ENCODE data around the gene CEP162. TPM values are rescaled to one million over a fixed set of nuclear protein-coding genes. Genes with fewer than 3 reads are reported as not detected.
A peak's percentile ranks its signal among the peaks of the same experiment; 100 is the strongest.

CEP162 gene
- total RNA-seq, 2 donors from 2014 or later: 29.7 to 39.2 TPM

- peaks cover 12% of the 10 kb centered on the region for H3K4me1 Mint-ChIP-seq
- peaks cover 4% of the 10 kb centered on the region for H3K4me1 ChIP-seq (ENCODE audit: control insufficient read depth, insufficient read depth, low read length)
- DNase-seq: no peak
- WGBS, 2 experiments (ENCODE audit: insufficient coverage in 1 of 2, insufficient read length in 1 of 2): 90 to 95% methylated on average over 4 of the region's 4 CpGs
- H3K27ac Mint-ChIP-seq: no peak overlapping the region
- no peaks in the 10 kb centered on the region for H3K27me3 Mint-ChIP-seq (ENCODE audit: insufficient read depth)
- no peak for TF ChIP-seq CTCF (conservative IDR thresholded peaks at IDR 0.05)
- H3K36me3 Mint-ChIP-seq (ENCODE audit: low read depth): peaks cover 32% of the 10 kb centered on the region
- H3K4me3 ChIP-seq (ENCODE audit: low read length): no peak overlapping the region
- no peaks in the 10 kb centered on the region for H3K27me3 ChIP-seq (ENCODE audit: control insufficient read depth, insufficient read depth, low read length, poor library complexity, severe bottlenecking)
- no peak overlapping the region for H3K4me3 Mint-ChIP-seq
- H3K27ac ChIP-seq (ENCODE audit: low read depth, low read length): no peak overlapping the region
- H3K9ac ChIP-seq (ENCODE audit: extremely low read depth, low read length, poor library complexity, severe bottlenecking): no peak overlapping the region
- H3K9me3 ChIP-seq (ENCODE audit: control insufficient read depth, low read length): peaks cover 7% of the 10 kb centered on the region
- peaks cover 7% of the 10 kb centered on the region for H3K36me3 ChIP-seq (ENCODE audit: control insufficient read depth, insufficient read depth, low read length)
- H3K9me3 Mint-ChIP-seq: peaks cover 21% of the 10 kb centered on the region
These were observed 50.2 kb downstream of the CEP162 start for GRCh38 chr6:84177241-84177640.

- Histone ChIP-seq H3K9ac (ENCODE audit: extremely low read depth, low read length, poor library complexity, severe bottlenecking) (no peak overlapping the region), H3K9me3 (ENCODE audit: control insufficient read depth, low read length) (no peaks in the 10 kb centered on the region), H3K27me3 (ENCODE audit: control insufficient read depth, insufficient read depth, low read length, poor library complexity, severe bottlenecking) (no peaks in the 10 kb centered on the region), H3K27ac (ENCODE audit: low read depth, low read length) (no peak overlapping the region), H3K4me1 (ENCODE audit: control insufficient read depth, insufficient read depth, low read length) (peaks cover 10% of the 10 kb centered on the region), H3K36me3 (ENCODE audit: control insufficient read depth, insufficient read depth, low read length) (peaks cover 25% of the 10 kb centered on the region), H3K4me3 (ENCODE audit: low read length) (no peak overlapping the region)
- Mint-ChIP-seq H3K36me3 (ENCODE audit: low read depth) (peaks cover 23% of the 10 kb centered on the region), H3K27me3 (ENCODE audit: insufficient read depth) (no peaks in the 10 kb centered on the region), H3K9me3 (peaks cover 2% of the 10 kb centered on the region), H3K4me3 (no peak overlapping the region), H3K27ac (no peak overlapping the region), H3K4me1 (peaks cover 20% of the 10 kb centered on the region)
- no peak for TF ChIP-seq CTCF (conservative IDR thresholded peaks at IDR 0.05)
- DNase-seq: no peak
- 83% methylated on average over 1 of the region's 1 CpG; no CpG with 5 or more reads in 1 of the 2 experiments for whole genome bisulfite sequencing, 2 experiments (ENCODE audit: insufficient coverage in 1 of 2, insufficient read length in 1 of 2)
These were observed 54.9 kb downstream of the CEP162 start for GRCh38 chr6:84172574-84172973.

- H3K9ac ChIP-seq (ENCODE audit: extremely low read depth, low read length, poor library complexity, severe bottlenecking): no peak overlapping the region
- no peak for DNase-seq
These were observed 55.4 kb downstream of the CEP162 start for GRCh38 chr6:84172080-84172479.

More at GRCh38 chr6:84172080-84172479, 55.4 kb downstream of the CEP162 start:
- peaks cover 10% of the 10 kb centered on the region for H3K4me1 ChIP-seq (ENCODE audit: control insufficient read depth, insufficient read depth, low read length)
- no peaks in the 10 kb centered on the region for H3K9me3 ChIP-seq (ENCODE audit: control insufficient read depth, low read length)
- peak overlapping the region; percentile 70 for H3K27ac Mint-ChIP-seq
- peaks cover 20% of the 10 kb centered on the region for H3K4me1 Mint-ChIP-seq
- peaks cover 2% of the 10 kb centered on the region for H3K9me3 Mint-ChIP-seq
- TF ChIP-seq CTCF (conservative IDR thresholded peaks at IDR 0.05): no peak
- 80 to 93% methylated on average over 2 of the region's 2 CpGs for WGBS, 2 experiments (ENCODE audit: insufficient coverage in 1 of 2, insufficient read length in 1 of 2)
- peaks cover 28% of the 10 kb centered on the region for H3K36me3 Mint-ChIP-seq (ENCODE audit: low read depth)
- no peak overlapping the region for H3K4me3 Mint-ChIP-seq
- no peak overlapping the region for H3K4me3 ChIP-seq (ENCODE audit: low read length)
- H3K36me3 ChIP-seq (ENCODE audit: control insufficient read depth, insufficient read depth, low read length): peaks cover 30% of the 10 kb centered on the region
- H3K27me3 ChIP-seq (ENCODE audit: control insufficient read depth, insufficient read depth, low read length, poor library complexity, severe bottlenecking): no peaks in the 10 kb centered on the region
- no peak overlapping the region for H3K27ac ChIP-seq (ENCODE audit: low read depth, low read length)
- no peaks in the 10 kb centered on the region for H3K27me3 Mint-ChIP-seq (ENCODE audit: insufficient read depth)

Measured in endodermal cell (in vitro differentiated cells).